LoVo (cell line): ENCODE results near the gene AXL.

ENCODE experiments used
- DNase-seq: peaks from one replicate; pipeline ENCODE4 v3.0.0-alpha.2; 2016; ENCODE audit warnings: low spot score

Gene AXL

GRCh38 chr19:41235480-41235879, 16.5 kb downstream of the AXL start:
- DNase-seq: no peak

DNA sequence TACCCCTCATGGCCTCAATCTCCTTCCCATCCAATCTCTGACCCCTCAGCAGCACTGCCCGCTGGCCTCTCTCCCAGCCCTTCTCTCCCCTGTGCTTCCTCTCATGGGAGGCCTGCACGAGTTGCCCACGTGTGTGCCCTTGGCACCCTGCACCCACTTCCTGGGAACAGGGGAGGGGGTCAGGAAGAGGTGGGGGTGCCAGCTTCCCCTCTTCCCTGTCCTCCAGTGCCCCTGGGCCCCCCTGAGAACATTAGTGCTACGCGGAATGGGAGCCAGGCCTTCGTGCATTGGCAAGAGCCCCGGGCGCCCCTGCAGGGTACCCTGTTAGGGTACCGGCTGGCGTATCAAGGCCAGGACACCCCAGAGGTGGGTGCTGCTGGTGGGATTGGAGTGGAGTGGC, 19.2 kb downstream of the AXL start:
- DNase-seq: no peak

GRCh38 chr19:41239363-41239762, 20.3 kb downstream of the AXL start:
- no peak for DNase-seq

DNA sequence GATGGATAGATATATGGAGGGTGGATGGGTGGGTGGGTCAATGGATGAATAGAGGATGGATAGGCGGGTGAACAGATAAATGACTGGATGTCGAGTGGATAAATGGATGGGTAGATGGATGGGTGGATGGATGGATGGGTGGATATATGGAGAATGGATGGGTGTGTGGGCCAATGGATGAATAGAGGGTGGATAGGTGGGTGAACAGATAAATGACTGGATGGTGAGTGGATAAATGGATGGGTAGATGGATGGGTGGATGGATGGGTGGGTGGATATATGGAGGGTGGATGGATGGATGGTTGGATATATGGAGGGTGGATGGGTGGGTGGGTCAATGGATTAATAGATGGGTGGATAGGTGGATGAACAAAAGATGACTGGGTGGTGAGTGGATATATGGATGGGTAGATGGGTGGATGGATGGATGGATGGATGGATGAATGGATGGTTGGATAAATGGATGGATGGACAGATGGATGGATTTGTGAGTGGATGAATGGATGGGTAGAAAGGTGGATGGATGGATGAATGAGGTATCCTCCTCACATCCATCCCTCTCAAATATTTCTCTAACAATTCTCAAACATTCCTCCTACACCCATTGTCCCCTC, 21.0 kb downstream of the AXL start:
- DNase-seq: no peak

GRCh38 chr19:41241859-41242258, 22.8 kb downstream of the AXL start:
- DNase-seq: no peak

DNA sequence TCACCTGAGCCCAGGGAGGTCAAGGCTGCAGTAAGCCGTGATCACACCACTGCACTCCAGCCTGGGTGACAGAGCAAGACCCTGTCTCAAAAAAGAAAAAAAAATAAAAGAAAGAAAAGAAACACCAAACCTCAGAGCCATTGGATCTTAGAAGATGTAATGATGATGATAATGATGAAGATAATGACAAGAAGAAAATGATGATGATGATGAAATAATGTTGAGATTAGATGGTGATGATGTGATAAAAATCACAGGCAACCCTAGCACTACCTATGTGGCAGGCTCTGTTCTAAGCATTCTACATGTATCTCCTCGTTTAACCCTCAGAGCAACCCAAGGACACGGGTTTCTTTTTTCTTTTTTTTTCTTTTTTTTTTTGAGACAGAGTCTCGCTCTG, 25.1 kb downstream of the AXL start:
- no peak for DNase-seq

DNA sequence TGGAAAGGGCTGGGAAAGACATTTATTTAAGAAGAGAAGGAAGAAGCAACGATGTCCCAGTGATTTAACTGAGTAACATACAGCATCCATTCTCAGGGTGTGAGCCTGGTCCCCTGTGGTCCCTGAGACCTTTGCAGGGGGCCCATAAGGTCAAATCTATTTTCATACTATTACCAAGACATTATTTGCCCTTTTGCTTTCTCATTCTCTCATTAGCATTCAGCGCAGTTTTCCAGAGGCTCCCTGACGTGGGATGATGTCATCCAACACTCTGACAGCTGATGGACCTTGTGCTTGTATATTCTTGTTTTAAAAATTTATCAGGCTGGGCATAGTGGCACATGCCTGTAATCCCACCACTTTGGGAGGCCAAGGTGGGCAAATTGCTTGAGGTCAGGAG, 26.8 kb downstream of the AXL start:
- DNase-seq: no peak

DNA sequence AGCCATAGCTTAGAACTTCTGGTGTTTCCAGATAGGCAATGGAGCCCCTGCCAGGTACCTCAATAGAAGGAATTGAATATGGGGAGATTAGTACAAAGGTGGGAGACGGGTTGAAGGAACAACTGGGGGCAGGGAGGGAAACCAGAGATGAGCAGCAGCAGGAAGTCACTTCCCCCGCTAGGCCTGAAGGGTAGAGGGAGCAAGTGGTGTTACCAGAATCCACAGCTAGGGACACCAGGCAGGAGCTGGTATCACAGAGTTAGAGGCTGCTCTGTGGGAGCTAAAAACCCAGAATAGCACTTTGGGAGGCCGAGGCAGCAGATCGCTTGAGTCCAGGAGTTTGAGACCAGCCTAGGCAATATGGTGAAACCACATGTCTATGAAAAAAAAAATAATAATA, 29.9 kb downstream of the AXL start:
- DNase-seq: no peak

DNA sequence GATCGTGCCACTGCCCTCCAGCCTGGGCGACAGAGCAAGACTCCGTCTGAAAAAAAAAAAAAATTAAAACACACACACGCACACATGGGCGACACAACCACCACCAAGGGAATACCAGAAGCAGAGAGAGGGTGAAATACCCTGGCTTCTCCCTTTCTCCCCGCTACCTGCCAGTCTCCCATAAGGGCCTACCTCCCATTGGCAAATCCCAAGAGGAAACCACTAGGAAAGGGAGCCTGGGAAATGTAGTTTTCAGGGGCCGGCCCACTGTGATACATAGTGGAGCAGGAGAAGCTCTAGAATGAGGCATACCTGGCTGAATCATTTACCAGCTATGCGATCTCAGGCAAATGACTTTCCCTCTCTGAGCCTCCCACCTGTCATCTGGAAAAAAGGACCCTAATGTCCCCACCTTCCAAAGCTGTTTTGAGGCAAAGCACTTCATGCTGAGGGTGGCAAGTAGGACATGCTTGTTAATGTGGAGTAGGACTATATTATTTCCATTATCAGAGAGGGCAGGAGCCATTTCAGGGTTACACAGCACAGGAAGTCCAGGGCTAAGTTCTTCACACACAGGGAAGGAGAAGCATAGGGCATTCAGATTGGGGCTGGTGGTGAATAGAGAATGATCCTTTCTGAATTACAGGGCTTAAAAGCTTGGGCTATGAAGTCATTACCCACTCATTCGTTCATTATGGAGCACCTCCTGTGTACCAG, 30.8 kb downstream of the AXL start:
- no peak for DNase-seq

GRCh38 chr19:41253660-41254059, 34.6 kb downstream of the AXL start:
- DNase-seq: no peak

DNA sequence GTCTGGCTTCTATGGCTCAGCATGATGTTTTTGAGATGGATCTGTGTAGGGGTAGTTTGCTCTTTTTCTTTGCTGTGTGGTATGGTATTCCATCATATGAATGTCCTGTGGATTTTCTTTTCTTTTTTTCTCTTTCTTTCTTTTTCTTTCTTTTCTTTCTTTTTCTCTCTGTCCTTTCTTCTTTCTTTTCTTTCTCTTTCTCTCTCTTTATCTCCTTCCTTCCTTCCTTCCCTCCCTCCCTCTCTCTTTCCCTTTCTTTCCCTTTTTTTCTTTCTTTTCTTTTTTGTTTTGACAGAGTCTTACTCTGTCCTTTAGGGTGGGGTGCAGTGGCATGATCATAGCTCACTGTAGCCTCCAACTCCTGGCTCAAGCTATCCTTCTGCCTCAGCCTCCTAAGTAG, 36.1 kb downstream of the AXL start:
- no peak for DNase-seq

- no peak for DNase-seq
Observed at GRCh38 chr19:41261474-41262190, 42.6 kb downstream of the AXL start.

- DNase-seq: peak; percentile 66
Observed at GRCh38 chr19:41263042-41263849, 44.2 kb downstream of the AXL start.

DNA sequence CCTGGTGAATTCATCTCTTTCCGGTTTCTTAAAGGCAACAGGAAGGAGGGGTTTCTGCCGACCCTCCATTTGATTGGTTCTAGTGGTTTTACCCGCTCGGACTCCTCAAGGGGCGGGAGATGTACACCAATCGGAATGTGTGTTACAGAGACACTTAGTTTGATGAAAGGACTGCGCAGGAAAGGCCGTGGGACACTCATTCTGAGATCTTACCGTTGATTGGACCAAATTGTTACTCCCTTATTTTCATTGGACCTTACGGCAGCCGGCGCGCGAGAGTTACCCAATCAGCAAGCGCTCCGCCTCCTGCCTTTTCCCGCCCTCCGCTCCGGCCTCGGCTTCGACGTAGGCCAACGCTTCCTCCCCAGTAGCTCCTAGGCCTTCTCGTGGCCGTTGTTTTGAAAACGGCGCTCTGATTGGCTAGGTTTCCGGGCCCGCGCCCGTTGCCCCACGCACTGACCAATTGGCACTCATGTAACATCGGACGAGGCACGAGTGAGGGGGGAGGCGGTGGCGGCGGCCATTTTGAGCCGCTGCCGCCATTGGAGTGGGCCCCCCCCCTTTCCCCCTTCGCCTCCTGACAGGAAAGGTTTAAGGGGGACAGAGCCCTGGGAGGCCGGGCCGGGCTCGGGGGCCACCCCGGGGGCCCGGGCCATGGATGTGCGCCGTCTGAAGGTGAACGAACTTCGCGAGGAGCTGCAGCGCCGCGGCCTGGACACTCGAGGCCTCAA, 45.0 kb downstream of the AXL start, which contains the start of gene HNRNPUL1:
TSS of gene HNRNPUL1 (plus strand) at position 523 of the 731 bp plus-strand sequence. CDS start at position 655, 132 bp downstream.
- peak; percentile 99 for DNase-seq

- no peak for DNase-seq
Observed at GRCh38 chr19:41264581-41265394, 45.8 kb downstream of the AXL start.

GRCh38 chr19:41265395-41266153, 46.6 kb downstream of the AXL start:
- no peak for DNase-seq

GRCh38 chr19:41269055-41269454, 50.0 kb downstream of the AXL start:
- no peak for DNase-seq

DNA sequence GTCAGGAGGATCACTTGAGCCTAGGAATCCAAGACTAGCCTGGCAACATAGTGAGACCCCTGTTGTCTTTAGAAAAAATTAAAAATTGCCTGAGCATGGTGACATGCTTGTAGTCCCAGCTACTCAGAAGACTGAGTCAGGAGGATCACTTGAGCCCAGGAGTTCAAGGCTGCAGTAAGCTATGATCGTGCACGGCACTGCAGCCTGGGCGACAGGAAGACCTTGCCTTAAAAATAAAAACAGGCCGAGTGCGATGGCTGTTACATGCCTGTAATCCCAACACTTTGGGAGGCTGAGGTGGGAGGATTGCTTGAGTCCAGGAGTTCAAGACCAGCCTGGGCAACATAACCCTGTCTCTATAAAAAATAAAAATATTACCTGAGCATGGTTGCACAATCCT, 50.5 kb downstream of the AXL start:
- no peak for DNase-seq

DNA sequence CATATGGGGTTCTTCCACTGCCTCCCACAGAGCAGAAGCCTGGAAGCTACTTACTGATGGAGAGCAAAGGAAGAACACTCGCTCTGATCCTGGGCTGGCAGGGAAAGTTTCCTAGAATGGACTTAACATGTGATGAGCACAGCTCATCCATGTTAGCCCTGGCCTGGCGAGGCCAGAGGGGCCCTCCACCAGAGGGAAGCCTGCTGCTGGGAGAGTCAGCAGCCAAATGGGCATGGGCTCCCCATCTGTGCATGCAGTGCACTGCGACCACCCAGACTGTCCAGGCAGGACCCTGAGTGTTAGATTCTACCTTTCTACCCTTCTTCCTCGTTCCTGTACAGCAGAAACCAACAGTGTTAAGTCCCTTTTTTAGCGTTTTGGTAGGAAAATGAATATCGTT, 54.1 kb downstream of the AXL start:
- no peak for DNase-seq

- no peak for DNase-seq
Observed at GRCh38 chr19:41274802-41275201, 55.8 kb downstream of the AXL start.
